IMR-90 (cell line): ENCODE data around the gene VPS8.

ENCODE experiments used
- FOS ChIP-seq: fragments of 150-350 bp; IDR thresholded peaks from 2 replicates; pipeline ENCODE4 v1.6.1; 2016; ENCODE audit warnings: low read depth, low read length
- MAFK ChIP-seq: IDR thresholded peaks from 2 replicates; pipeline ENCODE4 v1.6.1; 2012; ENCODE audit warnings: low read depth, low read length, improper control_type of control experiment
- MXI1 ChIP-seq: IDR thresholded peaks from 2 replicates; pipeline ENCODE4 v1.6.1; 2012; ENCODE audit warnings: low read depth, mild to moderate bottlenecking, low read length, moderate library complexity, borderline replicate concordance
- POLR2A ChIP-seq: IDR thresholded peaks from 2 replicates; pipeline ENCODE4 v1.6.1; 2012; ENCODE audit warnings: mild to moderate bottlenecking, low read depth, low read length
- RAD21 ChIP-seq: IDR thresholded peaks from 2 replicates; pipeline ENCODE4 v1.6.1; 2012; ENCODE audit warnings: low read length, improper control_type of control experiment
- RCOR1 ChIP-seq: IDR thresholded peaks from 2 replicates; pipeline ENCODE4 v1.6.1; 2012; ENCODE audit warnings: mild to moderate bottlenecking, low read length, improper control_type of control experiment; ENCODE audit not compliant: insufficient replicate concordance
- RFX5 ChIP-seq: IDR thresholded peaks from 2 replicates; pipeline ENCODE4 v1.8.0; 2012; ENCODE audit warnings: low read depth, mild to moderate bottlenecking, low read length, moderate library complexity
- SMC3 ChIP-seq: fragments of 150-350 bp; IDR thresholded peaks from 2 replicates; pipeline ENCODE4 v1.6.1; 2016; ENCODE audit warnings: low read depth, mild to moderate bottlenecking, antibody characterized with exemption, low read length, moderate library complexity
- TF ChIP-seq, protein P1 (sequence below): conservative IDR thresholded peaks from 2 replicates; pipeline ENCODE4 v1.5.1; 2012; ENCODE audit warnings: mild to moderate bottlenecking, low read depth, low read length, improper control_type of control experiment
- TF ChIP-seq, protein P2 (sequence below): fragments of 150-350 bp; IDR thresholded peaks from 2 replicates; pipeline ENCODE4 v1.6.1; 2016; ENCODE audit warnings: low read depth, mild to moderate bottlenecking, low read length, moderate library complexity, borderline replicate concordance
- TF ChIP-seq, protein P3 (sequence below): fragments of 150-350 bp; IDR thresholded peaks from 2 replicates; pipeline ENCODE4 v1.6.1; 2017; ENCODE audit warnings: mild to moderate bottlenecking, antibody characterized with exemption, low read length, low read depth

DNA sequence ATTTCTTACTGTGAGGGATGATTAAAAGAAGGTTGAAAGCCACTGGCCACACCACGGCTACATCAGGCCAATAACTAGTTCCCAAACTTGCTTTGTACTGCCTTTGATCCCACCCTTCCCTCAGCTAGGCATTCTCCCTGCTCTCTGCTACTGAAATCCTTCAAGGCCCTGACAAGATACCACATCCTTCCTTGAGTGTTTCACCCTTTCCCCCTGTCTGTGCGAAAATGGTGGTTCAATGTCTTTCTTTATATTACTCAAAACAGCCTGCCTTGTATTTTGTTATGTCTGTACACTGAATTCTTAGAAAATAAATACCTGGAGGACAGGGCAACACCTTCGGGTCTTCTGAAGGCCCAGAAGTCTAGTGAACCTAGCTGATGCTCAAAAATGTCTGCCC lies 932 bp upstream of the VPS8 start:
- no peak for TF ChIP-seq POLR2A
- TF ChIP-seq, protein P1, sequence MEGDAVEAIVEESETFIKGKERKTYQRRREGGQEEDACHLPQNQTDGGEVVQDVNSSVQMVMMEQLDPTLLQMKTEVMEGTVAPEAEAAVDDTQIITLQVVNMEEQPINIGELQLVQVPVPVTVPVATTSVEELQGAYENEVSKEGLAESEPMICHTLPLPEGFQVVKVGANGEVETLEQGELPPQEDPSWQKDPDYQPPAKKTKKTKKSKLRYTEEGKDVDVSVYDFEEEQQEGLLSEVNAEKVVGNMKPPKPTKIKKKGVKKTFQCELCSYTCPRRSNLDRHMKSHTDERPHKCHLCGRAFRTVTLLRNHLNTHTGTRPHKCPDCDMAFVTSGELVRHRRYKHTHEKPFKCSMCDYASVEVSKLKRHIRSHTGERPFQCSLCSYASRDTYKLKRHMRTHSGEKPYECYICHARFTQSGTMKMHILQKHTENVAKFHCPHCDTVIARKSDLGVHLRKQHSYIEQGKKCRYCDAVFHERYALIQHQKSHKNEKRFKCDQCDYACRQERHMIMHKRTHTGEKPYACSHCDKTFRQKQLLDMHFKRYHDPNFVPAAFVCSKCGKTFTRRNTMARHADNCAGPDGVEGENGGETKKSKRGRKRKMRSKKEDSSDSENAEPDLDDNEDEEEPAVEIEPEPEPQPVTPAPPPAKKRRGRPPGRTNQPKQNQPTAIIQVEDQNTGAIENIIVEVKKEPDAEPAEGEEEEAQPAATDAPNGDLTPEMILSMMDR: no peak
- TF ChIP-seq, protein P2, sequence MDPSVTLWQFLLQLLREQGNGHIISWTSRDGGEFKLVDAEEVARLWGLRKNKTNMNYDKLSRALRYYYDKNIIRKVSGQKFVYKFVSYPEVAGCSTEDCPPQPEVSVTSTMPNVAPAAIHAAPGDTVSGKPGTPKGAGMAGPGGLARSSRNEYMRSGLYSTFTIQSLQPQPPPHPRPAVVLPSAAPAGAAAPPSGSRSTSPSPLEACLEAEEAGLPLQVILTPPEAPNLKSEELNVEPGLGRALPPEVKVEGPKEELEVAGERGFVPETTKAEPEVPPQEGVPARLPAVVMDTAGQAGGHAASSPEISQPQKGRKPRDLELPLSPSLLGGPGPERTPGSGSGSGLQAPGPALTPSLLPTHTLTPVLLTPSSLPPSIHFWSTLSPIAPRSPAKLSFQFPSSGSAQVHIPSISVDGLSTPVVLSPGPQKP: no peak
- no peak for TF ChIP-seq MXI1
- no peak for TF ChIP-seq SMC3
- TF ChIP-seq MAFK: no peak
- TF ChIP-seq RAD21: no peak
- TF ChIP-seq RFX5: no peak
- no peak for TF ChIP-seq RCOR1
- TF ChIP-seq, protein P3, sequence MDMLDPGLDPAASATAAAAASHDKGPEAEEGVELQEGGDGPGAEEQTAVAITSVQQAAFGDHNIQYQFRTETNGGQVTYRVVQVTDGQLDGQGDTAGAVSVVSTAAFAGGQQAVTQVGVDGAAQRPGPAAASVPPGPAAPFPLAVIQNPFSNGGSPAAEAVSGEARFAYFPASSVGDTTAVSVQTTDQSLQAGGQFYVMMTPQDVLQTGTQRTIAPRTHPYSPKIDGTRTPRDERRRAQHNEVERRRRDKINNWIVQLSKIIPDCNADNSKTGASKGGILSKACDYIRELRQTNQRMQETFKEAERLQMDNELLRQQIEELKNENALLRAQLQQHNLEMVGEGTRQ: no peak
- no peak for TF ChIP-seq FOS
